ENCODE measurements around the gene SSX2IP.

DNA sequence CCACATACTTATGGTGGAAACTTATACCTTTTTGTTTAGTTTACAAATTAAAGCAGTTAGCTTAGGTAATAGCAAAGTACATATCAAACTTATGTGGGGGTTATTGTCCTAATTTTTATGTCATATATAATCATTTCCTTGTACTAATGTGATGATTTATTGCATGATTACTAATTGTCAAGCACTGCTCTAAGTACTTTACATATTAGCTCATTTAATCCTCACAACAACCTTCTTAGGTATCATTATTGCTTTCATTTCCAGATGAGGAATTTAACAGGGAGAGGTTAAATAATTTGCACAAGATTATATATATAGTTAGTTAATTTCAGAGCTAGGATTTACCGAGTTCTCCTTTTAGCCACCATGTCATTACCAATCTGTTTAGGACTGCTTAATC lies 11.9 kb upstream of the SSX2IP start:
- TF ChIP-seq GATA3 (IDR thresholded peaks at IDR 0.05; ENCODE audit: low read depth, low read length) (no peak), GATA2 (IDR thresholded peaks at IDR 0.05; ENCODE audit: low read depth, low read length) (no peak)

All from SH-SY5Y (cell line).